GM19025 (cell line): Measurements from ENCODE around the gene IL1RAPL1.
"Not testable (repeated sequence)": the region's sequence is repeated elsewhere in the genome, so short reads cannot be mapped to it uniquely, and the experiment has no call there.

Experiments
- ATAC-seq: cut with Tn5 transposase; IDR thresholded peaks from one replicate; pipeline ENCODE4 v1.9.1; 2021; ENCODE audit warnings: mild to moderate bottlenecking, low read depth, moderate library complexity; ENCODE audit not compliant: unreplicated experiment

IL1RAPL1 gene

DNA sequence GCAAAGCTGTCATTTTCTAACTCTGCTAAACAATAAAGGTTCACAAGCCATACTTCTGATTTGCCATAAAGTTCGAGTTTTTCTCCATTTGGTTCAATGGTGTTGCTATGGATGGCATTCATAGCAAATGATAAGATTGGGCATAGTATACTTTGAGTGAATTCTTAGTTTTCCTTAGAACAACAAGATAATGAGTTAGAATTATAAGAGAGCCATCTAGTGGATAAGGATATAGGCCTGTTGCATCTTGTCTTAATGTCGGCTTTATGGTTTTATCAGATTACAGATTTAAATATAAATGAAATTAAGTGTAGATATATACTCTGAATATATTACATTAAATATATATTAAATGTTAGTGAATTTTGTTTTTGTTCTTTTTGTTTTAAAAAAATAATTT lies 644.6 kb downstream of the IL1RAPL1 start:
- ATAC-seq, result no peak

DNA sequence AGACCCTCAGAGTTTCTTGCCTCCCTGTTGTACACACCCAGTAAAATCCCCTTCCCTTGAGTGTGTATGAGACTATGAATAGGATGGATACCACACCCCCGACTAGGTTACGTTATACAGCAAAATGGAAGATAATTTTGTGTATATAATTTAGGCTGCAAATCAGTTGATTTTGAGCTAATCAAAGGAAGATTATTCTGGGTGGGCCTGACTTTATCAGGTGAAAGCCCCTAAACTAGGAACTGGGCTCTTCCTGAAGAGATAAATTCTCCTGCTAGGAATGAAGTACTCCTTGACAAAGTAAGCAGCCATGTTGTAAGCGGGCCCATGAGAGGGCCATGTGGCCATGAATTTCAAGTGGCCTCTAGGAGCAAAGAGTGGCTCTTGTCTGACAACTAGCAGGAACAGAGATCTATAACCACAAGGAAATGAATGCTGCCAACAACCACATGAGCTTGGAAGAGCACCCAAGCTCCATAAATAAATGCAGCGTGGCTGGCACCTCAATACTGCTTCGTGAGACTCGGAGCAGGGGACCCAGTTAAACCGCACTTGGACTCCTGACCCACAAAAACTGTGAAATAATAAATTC lies 646.4 kb downstream of the IL1RAPL1 start:
- ATAC-seq, result no peak

DNA sequence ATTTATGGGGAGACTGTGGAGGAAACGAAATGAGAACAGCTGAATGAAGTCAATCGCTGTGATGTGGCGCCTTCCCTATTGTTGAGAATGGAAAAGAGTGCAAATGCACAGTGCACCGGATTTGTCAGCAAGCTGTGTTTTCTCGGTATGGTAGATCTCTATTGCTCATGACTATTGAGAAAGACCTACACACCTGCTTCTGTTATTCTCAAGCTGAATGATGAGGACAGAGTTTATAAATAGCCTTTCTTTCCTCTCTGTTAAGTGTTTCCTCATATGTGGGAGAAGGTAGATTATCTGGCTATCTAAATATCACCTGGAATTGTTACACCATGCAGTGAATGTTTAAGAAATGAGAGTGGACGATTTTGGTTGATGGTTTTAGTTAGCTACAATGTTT lies 650.7 kb downstream of the IL1RAPL1 start:
- no peak for ATAC-seq

DNA sequence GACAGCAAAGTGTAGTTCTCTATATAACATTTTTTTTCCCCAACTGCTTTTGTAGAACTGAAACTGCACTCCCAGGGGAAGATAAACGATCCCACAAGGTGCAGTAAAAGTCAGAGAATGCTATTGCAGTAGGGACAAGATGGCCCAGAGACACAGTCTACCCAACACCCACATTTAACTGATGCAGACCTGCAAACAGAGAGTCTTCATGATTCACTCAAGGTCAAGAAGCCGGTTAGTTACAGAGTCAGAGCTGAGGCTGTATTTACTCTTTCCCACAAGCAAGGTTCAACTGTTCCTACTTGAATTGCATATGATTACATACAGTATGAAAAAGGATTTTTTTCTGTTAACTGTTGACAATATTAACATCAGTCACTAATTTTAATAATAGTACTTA lies 654.6 kb downstream of the IL1RAPL1 start:
- no peak for ATAC-seq

DNA sequence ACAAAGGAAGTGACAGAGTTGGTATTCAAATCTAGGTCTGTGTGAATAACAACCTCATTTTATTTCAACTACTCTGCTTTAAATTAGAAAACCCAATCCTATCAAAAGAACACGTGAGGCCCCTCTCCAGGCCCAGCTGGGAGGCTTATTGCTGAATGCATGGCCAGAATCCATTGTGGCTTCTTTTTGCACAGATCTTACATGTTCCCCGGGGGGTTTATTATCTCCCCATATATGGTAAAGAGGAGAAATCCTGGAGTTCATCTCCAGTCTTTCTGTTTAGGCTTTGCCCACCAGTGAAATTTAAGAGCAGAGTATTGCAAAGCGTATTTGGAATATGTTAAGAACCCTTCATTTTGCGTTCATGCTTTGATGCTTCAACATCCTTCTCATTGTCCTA lies 655.6 kb downstream of the IL1RAPL1 start:
- ATAC-seq, result no peak

DNA sequence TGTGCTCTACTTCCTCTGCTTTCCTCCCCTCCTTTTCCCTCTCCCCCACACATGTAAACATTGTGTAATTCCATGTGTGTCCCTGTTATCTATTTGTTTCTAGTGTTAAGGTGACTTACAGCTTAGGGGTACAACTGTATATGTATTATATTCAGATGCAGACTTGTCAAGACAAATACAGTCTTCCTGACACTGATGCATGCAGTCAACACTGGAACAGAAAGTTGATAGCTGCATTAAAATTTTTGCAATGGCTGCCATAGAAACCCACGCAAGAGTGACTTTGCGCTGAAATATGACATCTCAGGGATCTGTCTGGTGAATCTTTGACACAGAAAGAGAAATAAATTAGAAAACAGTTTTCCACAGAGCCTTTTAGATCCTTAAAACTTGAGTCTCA lies 656.7 kb downstream of the IL1RAPL1 start:
- no peak for ATAC-seq

DNA sequence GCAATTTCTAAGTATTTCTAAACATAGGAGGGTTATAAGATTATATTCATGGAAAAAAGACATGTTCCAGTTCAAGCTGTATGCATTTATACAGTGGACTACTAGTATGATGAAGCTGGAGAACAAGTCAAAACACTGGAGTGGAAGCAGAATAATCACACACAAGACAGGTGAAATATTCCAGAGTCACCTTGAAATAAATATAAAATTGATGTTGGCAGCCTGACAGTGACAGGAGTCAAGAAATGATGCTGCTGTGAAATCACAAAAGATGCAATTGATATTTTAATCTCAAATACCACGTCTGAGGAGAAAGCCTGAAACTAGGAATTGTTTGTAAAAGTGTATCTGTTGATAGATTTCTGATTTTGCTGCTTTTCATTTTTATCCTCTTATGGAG lies 667.3 kb downstream of the IL1RAPL1 start:
- no peak for ATAC-seq

DNA sequence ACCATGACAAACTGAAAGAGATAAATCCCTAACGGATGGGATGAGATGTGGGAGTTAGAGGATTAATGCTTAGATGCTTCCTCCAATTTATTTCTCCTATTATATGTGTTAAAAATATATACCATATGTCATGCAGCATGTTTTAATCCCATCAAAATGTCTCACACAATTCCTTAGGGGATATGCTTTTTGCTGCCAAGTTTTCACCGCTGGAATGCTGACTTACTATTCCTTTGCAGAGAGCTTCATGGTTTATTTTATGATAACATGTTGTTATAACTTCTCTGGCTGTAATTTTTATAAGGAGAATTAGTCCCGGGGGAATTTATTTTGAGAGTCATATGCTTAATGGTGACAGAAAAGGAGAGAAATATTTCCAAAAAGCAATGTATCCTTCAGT lies 670.3 kb downstream of the IL1RAPL1 start:
- no peak for ATAC-seq

DNA sequence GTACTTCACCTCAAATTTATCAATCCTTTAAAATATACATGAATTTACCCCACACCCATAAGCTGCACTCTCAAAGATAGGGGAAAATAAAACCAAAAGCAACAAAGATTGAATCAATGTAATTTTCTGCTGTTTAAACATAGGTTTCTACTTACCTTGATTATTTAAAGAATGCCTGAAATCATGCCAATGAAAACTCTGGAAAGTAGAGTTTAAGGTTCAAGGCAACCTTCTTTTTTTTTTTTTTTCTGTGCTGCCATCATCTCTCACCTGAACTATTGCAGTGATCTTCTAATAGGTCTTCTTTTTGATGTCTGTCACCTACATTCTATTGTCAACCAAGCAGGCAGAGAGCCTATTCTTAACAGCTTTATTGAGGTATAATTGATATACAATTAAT lies 682.1 kb downstream of the IL1RAPL1 start:
- no peak for ATAC-seq

DNA sequence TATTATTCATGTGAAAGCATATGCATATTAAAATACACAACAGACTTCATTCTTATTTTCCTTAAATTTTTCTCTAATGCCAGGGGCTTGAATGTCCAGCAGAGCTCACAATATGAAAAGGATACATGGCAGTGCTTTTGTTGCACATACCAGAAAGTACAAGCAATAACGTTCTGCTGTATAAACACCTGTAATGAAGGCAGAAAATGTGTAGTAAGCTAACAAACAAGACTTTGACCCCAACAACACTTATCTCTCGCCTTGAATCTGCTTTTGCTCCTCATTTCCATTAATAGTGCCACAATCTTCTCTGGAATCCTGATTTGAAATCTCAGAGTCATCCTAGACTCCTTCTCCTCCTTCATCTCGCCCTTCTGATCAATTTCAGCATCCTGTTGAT lies 687.3 kb downstream of the IL1RAPL1 start:
- ATAC-seq, result no peak

DNA sequence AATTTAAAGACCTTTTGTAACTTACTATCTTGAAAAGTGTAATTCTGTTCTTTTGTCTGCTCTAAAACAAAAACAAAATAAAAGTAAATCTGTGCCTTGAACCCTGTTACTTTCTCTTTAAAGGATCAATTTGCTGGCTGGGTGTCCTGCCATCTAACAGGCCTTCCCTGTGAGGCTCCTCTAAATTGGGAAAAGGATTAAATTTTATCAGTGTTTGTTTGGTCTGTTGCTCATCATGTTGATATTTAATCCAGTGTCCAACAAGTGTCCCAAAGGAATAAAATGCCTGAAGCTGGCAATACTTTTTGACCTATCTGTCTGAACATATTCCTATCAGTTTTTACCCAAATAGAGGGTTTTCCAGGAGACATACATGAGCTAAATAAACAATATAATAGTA lies 688.7 kb downstream of the IL1RAPL1 start:
- ATAC-seq, result no peak

DNA sequence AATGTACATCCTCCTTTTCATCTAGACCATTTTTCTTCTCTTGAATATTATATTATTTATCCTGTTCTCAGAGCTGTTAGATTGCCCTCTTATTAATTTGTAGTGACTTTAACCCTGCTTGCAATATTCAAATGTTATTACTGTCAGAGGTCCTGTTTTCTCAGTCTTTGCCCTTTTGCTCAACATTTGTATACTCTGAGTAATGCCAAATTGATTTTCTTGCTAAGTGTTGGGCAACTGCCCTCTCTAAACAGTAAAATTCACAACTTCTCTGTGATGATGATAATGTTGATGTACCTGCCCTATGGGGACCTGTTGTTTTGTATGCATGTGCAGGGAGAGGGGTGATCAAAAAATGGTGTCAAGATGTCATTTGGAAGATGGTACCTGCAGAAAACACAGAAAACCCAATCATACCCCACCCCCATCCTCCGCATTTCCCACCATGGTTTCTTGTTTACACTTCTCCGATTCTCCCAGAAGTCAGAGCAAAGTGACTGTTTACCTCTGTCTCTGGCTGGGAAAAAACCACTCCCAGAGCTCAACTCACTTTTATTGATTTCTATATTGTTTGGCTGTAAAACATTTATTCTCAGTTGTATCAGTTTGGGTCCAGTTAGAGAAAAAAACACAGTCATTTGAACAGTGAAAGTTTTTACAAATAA lies 694.0 kb downstream of the IL1RAPL1 start:
- ATAC-seq, result no peak

DNA sequence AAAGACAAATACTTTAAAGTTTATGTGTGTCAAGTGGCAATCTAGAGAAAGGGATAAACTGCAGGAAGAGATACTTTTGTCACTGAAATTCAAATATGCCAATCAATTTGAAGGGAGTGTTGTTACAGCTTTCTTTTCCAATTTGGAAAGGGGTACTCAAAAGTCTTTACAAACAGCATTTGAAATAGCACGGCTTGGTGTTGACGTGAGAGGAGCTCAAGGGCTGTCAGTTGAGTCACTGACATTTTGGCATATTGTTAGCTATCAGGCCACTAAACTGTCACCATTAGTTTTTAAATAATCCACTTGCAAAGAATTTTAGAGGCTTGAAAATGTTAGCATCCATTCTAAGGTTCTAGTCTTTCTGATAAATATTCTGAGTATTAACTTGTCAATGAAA lies 698.4 kb downstream of the IL1RAPL1 start:
- no peak for ATAC-seq

DNA sequence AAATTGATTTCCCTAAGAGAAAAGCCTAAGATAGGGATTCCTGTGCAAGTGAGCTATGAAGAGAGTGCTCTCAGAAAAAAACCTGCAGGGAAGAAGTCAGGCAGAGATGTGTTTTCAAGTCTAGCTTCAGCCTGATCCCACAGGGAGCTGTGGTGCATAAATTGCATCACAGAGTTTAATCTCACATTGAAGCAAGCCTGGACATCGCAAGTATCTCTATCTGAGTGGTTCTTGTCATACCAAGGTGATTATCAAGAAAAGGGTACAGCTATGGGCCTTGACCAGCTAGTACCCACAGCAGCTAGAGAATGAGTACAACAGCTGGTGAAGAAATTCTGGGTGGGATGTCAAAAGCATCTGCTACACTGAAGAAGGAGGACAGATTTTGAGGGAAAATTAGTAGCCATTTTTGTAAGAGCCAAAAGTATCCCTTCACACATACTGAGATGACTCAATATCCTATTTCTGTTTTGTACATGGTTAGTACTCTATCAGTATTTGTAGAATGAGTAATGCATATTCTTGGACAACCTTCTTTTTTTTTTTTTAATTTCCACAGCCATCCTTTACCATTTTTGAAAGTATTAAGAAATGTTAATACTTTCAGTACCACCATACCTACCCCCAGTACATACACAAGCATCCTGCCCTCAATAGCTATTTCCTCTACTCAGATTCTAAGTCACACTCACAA lies 708.9 kb downstream of the IL1RAPL1 start:
- no peak for ATAC-seq

DNA sequence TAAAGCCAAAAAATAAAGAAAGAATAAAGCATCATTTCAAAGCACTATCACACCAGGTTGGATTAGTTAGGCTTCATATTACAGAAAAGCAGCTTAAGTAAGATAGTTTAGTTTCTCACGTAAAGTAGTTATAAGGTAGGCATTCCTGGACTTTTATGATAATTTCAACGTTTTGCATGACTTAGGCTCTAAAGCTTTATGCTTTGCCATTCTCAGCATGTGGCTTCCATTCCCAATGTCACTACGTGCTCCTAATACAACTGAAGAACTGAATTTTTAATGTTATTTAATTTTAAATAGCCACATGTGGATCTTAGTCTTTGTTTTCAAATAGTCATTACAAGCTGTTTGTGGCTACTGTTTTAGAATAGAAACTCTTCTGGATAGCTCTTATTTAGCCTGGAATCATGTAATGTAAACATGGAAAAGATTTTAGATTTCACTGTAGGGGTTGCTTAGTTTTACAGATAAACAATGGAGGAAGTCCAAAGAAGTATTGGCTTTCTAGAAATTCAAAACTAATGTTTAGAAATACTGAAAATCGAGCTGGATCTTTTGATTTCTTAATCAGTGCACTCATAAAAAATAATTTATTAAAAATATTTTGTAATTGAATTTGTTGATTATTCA lies 710.0 kb downstream of the IL1RAPL1 start:
- no peak for ATAC-seq

DNA sequence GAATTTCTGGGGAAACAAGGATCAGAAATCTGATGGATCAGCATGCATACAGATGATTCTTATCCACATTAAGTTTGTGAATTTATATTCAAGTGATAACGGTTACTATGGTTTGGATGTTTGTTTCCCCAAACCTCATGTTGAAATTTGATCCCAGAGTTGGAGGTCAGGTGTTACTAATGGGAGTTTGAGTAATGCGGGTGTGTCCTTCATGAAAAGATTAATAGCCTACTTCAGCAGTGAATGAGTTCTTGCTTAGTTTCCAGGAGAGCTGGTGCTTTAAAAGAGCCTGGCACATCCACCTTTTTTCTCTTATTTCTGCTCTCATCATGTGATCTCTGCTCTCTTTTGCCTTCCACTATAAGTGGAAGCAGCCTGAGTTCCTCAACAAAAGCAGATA lies 712.4 kb downstream of the IL1RAPL1 start:
- no peak for ATAC-seq

DNA sequence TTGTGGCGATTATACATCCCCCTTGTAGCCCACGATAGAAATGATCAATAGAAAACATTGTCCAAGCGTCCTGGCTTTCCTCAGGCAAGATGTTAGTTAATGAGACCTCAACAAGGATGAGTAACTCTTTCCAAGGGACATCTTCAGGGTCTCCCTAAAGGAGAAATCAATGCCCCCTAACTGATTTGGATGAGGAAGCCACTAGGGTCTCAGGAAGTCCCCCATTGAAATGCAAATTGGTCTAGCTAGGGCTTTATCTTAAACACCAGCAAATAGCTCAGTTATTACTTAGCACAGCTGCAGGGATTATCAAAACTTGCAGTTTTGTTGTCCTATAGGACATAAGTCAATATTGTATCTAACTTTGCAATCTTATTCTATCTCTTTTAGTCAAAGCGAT lies 721.5 kb downstream of the IL1RAPL1 start:
- no peak for ATAC-seq

DNA sequence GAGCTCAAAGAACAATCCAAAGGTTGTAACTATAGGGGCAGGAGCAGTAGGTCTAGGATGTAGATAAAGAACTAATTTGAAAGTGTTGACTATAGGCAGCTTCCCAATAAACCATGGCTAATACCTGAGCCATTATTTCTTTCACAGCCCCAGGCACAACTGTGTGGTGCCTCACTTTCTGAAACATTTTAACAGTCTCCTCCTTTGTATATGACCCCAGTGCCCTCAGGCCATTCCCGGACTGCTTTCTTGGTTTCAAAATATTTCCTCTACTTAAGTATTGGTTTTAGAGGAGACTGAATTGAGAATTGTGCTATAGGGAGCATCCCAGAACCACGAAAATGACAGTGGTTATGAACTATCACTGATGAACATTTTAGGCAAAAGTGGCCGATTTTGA lies 728.7 kb downstream of the IL1RAPL1 start:
- ATAC-seq, result no peak

DNA sequence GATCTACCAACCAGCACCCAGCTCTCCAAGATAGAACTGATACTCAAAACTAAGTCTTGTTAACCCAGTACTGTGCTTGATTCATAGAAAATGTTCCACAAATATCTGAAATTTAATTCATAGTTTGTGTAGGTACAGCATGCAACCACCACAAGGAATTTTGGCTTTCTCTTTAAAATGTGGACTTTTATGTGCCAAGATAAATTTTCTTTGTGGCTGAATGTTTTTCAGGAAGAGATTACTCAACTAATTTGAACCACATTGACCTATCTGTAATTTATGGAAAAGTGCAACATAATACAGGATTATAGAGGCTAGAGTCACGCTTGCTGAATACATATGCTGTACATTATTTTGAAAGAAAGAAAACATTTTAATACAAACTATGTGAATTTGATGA lies 730.8 kb downstream of the IL1RAPL1 start:
- no peak for ATAC-seq

DNA sequence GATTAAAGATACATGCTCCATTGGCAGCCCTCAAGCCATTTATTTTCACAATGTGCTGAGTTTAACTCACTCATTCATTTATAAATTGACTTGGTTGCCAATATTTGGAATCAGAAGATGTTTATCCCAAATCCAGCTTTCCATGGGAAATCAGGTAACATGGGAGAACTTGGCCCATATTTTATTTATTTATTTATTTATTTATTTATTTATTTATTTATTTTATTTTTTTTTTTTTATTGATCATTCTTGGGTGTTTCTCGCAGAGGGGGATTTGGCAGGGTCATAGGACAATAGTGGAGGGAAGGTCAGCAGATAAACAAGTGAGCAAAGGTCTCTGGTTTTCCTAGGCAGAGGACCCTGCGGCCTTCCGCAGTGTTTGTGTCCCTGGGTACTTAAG lies 745.2 kb downstream of the IL1RAPL1 start:
- ATAC-seq, result not testable (repeated sequence)

DNA sequence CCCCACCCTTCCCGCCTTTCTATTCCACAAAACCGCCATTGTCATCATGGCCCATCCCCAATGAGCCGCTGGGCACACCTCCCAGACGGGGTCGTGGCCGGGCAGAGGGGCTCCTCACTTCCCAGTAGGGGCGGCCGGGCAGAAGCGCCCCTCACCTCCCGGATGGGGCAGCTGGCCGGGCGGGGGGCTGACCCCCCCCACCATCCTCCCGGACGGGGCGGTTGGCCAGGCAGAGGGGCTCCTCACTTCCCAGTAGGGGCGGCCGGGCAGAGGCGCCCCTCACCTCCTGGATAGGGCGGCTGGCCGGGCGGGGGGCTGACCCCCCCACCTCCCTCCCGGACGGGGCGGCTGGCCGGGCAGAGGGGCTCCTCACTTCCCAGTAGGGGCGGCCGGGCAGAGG lies 745.8 kb downstream of the IL1RAPL1 start:
- ATAC-seq, result not testable (repeated sequence)

DNA sequence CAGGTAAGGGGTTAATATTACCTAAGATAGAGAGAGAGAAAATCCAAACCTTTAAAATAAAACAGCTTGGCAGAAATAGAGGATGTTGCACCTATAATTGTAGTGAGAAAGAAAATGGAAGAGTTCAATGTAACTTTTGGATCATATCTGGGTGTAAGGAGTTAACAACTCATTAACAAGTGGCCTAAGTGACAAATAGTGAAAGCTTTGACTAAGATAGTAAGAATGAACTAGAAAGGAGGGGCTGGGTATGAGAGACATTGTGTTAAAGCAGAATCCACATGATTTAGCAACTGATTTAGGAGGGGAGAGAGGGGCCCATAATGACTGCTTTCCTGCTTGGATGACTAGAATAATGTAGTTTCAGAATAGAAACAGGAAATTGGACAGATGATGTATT lies 761.0 kb downstream of the IL1RAPL1 start:
- ATAC-seq, result no peak
